GM21737 (cell line): ENCODE measurements around the gene NLGN1.

Source experiments
- ATAC-seq: cut with Tn5 transposase; IDR thresholded peaks from one replicate; pipeline ENCODE4 v1.9.1; 2021; ENCODE audit warnings: mild to moderate bottlenecking, moderate library complexity; ENCODE audit not compliant: unreplicated experiment

The NLGN1 gene

DNA sequence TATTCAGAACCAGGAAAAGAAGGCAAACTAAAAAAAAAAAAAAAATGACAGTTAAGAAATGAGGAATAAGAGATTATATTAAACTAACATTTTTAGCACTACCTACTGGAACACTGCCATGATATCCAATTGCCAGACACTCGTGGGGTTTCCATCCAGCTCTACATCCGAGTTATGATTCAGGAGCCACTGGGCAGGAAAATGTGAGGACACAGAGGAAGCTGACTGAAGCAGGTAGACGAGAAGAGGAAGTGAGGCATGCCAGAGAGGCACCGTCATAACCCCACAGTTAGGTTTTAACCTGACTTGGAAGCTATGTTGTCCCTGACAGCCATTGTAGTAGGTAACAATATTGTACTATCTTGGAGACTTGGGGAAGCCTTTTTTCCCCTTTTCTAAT, 495.0 kb downstream of the NLGN1 start:
- no peak for ATAC-seq

GRCh38 chr3:173893066-173893465, 495.5 kb downstream of the NLGN1 start:
- no peak for ATAC-seq

DNA sequence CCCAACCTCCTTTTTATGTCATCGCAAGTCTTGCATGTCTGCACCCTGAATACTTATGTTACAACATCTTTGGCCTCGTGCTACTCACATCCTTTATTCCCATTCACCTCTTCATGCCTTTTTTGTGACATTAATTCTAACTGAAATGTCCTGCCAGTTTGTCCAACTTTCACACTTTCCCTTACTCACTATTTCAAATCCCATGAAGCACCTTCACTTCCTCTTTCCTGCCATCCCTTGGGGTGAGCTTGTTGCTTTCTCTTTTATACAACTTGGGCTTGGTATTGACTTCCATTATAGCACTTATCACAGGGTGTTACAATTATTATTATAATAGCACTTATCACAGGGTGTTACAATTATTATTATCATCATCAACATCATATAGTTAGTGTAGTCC, 496.3 kb downstream of the NLGN1 start:
- no peak for ATAC-seq

DNA sequence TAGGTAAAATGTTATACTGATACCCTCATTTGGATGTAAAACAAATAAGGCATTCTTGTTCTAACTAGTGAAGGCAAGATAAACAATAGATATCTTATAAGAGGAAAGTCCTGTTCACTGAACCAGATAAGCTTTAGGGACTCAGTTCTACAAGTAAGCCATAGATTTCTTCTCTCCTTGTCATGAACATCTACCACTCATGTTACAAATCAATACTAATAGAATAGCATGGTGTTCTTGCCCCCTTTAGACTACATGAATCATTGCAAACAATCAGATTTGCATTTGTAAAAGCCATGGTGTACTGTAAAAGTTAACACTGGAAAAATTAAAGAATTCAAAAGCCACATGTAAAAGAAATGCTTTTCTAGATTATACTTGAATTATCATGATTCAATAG, 500.1 kb downstream of the NLGN1 start:
- ATAC-seq = no peak

- ATAC-seq = no peak
Measured at GRCh38 chr3:173901649-173902048, 504.1 kb downstream of the NLGN1 start.

GRCh38 chr3:173902401-173902800, 504.9 kb downstream of the NLGN1 start:
- ATAC-seq = no peak

- no peak for ATAC-seq
Measured at GRCh38 chr3:173902871-173903270, 505.3 kb downstream of the NLGN1 start.

GRCh38 chr3:173905381-173905780, 507.8 kb downstream of the NLGN1 start:
- no peak for ATAC-seq

GRCh38 chr3:173911446-173911845, 513.9 kb downstream of the NLGN1 start:
- no peak for ATAC-seq

DNA sequence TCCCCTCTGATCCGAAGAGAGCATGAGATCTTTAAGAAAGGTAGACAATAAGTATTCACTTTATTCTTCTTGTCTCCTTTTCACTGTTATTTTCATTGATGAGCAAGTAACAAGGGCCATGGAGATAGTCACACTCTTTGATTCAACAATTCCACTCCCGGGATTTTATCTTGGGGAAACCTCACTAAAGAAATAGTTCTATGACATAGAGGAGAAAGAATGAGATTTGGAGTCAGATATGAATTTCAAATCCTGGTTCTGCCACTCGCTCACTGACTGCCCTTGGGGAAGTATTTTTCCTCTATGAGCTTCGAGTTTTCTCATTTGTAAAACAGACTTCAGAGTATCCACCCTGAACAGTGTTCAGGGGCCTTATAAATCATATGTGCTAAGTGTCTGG, 514.6 kb downstream of the NLGN1 start:
- no peak for ATAC-seq

GRCh38 chr3:173913397-173913796, 515.9 kb downstream of the NLGN1 start:
- no peak for ATAC-seq

- no peak for ATAC-seq
Measured at GRCh38 chr3:173913974-173914421, 516.5 kb downstream of the NLGN1 start.

DNA sequence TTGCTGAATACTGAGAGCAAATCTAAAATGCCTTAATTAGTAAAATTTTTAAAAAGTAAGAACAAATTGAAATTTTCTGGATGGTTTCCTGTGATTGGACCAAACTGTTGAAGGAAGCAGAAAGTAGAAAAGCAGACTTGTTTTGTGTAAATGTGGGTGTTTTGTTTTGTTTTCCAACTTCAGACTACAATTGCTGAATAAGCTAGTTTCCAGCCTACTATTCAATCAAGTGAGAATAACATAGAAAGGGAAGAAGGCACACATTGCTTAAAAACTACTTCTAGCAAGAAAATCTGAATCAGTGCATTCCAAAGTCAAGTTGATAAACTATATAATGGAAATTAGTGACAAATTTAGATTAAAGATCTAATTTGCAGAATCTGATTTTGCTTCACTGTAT, 519.3 kb downstream of the NLGN1 start:
- no peak for ATAC-seq

DNA sequence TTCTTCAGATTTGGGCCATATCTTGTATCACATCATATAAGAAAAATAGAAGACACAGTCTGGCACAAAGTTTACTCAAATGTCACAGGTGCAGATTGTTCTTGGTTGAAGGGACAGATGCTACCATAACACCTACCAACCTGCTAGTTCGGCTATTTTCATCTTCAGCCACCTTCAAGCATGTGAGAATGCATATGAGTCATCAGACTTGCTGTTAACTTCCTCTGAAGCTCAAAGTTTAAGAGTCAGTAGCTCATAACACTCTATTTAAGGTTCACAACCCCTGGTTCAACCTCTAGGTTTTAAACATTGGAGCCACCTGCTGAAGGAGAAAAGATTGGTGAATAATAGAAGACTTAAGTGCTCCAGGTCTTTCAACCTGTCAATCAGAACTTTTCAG, 522.8 kb downstream of the NLGN1 start:
- no peak for ATAC-seq

DNA sequence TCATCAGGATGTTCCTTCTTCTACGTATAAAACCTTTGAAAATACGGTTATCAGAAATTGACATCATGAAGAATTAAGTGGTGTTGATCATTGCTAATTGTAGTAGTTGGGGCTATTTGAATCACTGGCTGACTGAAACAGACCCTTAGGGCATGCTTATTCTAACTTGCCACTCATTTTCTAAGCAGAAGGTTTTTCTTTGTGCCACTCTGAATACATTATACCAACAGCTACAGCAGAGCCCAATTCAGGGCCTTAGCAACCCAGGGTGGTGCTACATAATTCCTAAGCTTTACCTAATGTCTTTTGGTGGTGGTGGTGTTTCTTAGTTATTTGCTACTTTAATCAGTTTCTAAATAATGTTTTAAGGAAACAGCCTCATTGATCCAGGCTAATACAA, 524.2 kb downstream of the NLGN1 start:
- ATAC-seq = no peak

- ATAC-seq = no peak
Measured at GRCh38 chr3:173923204-173923603, 525.7 kb downstream of the NLGN1 start.

DNA sequence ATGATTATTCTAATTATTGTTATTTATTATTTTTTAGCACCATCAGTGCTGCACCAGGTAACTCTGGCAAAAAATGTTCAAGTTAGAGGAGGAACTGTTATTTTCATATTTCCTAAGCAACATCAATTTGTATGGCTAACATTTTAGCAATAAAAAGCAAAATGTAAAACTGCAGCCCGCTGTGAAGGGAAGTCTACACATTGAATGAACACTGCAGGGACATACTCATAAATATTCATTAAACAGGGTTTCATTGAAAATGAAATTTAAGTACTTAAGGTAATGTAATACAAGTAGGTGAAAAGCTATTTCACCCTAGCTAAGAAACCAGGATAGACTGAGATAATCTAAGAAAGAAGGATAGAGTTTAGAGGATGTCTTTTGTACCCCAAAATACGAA, 532.7 kb downstream of the NLGN1 start:
- ATAC-seq = no peak

- no peak for ATAC-seq
Measured at GRCh38 chr3:173932624-173933023, 535.1 kb downstream of the NLGN1 start.

GRCh38 chr3:173933113-173933512, 535.6 kb downstream of the NLGN1 start:
- ATAC-seq = no peak

GRCh38 chr3:173936316-173936715, 538.8 kb downstream of the NLGN1 start:
- ATAC-seq = no peak

GRCh38 chr3:173938159-173938558, 540.6 kb downstream of the NLGN1 start:
- ATAC-seq = no peak

DNA sequence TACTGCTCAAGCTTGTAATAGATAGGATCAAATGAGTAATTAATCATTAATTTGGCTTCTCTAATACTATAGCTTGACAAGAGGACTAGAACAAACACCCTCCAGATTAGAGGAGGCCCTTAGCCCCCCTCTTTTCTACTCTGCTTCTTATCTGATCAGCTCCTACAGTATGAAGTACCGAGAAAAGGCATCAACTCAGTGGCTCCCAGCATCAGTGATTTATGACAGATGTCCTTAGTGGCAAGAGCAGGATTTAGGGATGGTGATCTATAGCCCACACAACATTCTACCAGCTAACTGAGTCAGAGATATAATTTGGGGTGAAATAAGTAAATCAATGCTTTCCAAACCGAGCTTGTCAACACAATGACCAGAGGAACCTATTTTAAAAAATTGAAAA, 541.1 kb downstream of the NLGN1 start:
- ATAC-seq = no peak

GRCh38 chr3:173939331-173939730, 541.8 kb downstream of the NLGN1 start:
- ATAC-seq = no peak

- ATAC-seq = no peak
Measured at GRCh38 chr3:173943264-173943663, 545.7 kb downstream of the NLGN1 start.
